ENCODE results near the gene RAD18. TPM values are rescaled to one million over a fixed set of nuclear protein-coding genes. Genes with fewer than 3 reads are reported as not detected.

The RAD18 gene
- polyA plus RNA-seq, 1 donor from 2014 or later: 4.7 TPM

GRCh38 chr3:8835385-8835784 is 127.9 kb downstream of the RAD18 start:
- no peaks in the 10 kb centered on the region for H4K20me1 ChIP-seq (ENCODE audit: insufficient read depth)
- H3K27me3 ChIP-seq (ENCODE audit: insufficient read depth, low read depth, low read length): no peaks in the 10 kb centered on the region
- H3K36me3 ChIP-seq (ENCODE audit: insufficient read depth, low read length): no peaks in the 10 kb centered on the region
- no peaks in the 10 kb centered on the region for H3K79me2 ChIP-seq (replicated peaks; ENCODE audit: insufficient read depth, low read length)
- H3K9ac ChIP-seq (ENCODE audit: low read length): no peak overlapping the region
- no peak overlapping the region for H3K4me3 ChIP-seq (ENCODE audit: low read length)
- H3K27ac ChIP-seq (ENCODE audit: low read length): no peak overlapping the region
- no peaks in the 10 kb centered on the region for H3K9me2 ChIP-seq (ENCODE audit: insufficient read depth, low read length)
- no peak overlapping the region for H3K4me2 ChIP-seq (ENCODE audit: low read length)
- H2AFZ ChIP-seq (ENCODE audit: low read depth, low read length): no peak overlapping the region
- TF ChIP-seq MXI1 (conservative IDR thresholded peaks at IDR 0.05; ENCODE audit: poor library complexity, severe bottlenecking): no peak
- no peak for TF ChIP-seq EZH2 (IDR thresholded peaks at IDR 0.05; ENCODE audit: borderline replicate concordance, insufficient read depth, low read length, poor library complexity, severe bottlenecking)
- TF ChIP-seq CTCF (IDR thresholded peaks at IDR 0.05; ENCODE audit: poor library complexity, severe bottlenecking): no peak
- no peak for TF ChIP-seq TAF1 (IDR thresholded peaks at IDR 0.05; ENCODE audit: low read depth)
- TF ChIP-seq POLR2AphosphoS5 (IDR thresholded peaks at IDR 0.05): no peak
- TF ChIP-seq EP300 (conservative IDR thresholded peaks at IDR 0.05; ENCODE audit: poor library complexity, severe bottlenecking): no peak
- TF ChIP-seq RAD21 (conservative IDR thresholded peaks at IDR 0.05): no peak
- no peak for TF ChIP-seq SMC3 (conservative IDR thresholded peaks at IDR 0.05; ENCODE audit: poor library complexity)
- no peak for TF ChIP-seq REST (IDR thresholded peaks at IDR 0.05; ENCODE audit: borderline replicate concordance)
- H3F3A ChIP-seq (ENCODE audit: insufficient read depth, low read length, poor library complexity, severe bottlenecking): no peaks in the 10 kb centered on the region
- H3K9me3 ChIP-seq (ENCODE audit: low read length): no peaks in the 10 kb centered on the region

- no peaks in the 10 kb centered on the region for H3F3A ChIP-seq (ENCODE audit: insufficient read depth, low read length, poor library complexity, severe bottlenecking)
- H3K27ac ChIP-seq (ENCODE audit: low read length): no peak overlapping the region
- TF ChIP-seq SMC3 (conservative IDR thresholded peaks at IDR 0.05; ENCODE audit: poor library complexity) (no peak), CTCF (IDR thresholded peaks at IDR 0.05; ENCODE audit: poor library complexity, severe bottlenecking) (no peak), EZH2 (IDR thresholded peaks at IDR 0.05; ENCODE audit: borderline replicate concordance, insufficient read depth, low read length, poor library complexity, severe bottlenecking) (no peak), RAD21 (conservative IDR thresholded peaks at IDR 0.05) (no peak), POLR2AphosphoS5 (IDR thresholded peaks at IDR 0.05) (no peak), MXI1 (conservative IDR thresholded peaks at IDR 0.05; ENCODE audit: poor library complexity, severe bottlenecking) (no peak), EP300 (conservative IDR thresholded peaks at IDR 0.05; ENCODE audit: poor library complexity, severe bottlenecking) (no peak), TAF1 (IDR thresholded peaks at IDR 0.05; ENCODE audit: low read depth) (no peak), REST (IDR thresholded peaks at IDR 0.05; ENCODE audit: borderline replicate concordance) (no peak)
- no peaks in the 10 kb centered on the region for H3K27me3 ChIP-seq (ENCODE audit: insufficient read depth, low read depth, low read length)
- H3K9me2 ChIP-seq (ENCODE audit: insufficient read depth, low read length): no peaks in the 10 kb centered on the region
- H3K79me2 ChIP-seq (replicated peaks; ENCODE audit: insufficient read depth, low read length): no peaks in the 10 kb centered on the region
- H2AFZ ChIP-seq (ENCODE audit: low read depth, low read length): no peak overlapping the region
- no peak overlapping the region for H3K9ac ChIP-seq (ENCODE audit: low read length)
- H3K4me2 ChIP-seq (ENCODE audit: low read length): no peak overlapping the region
- no peaks in the 10 kb centered on the region for H4K20me1 ChIP-seq (ENCODE audit: insufficient read depth)
- H3K36me3 ChIP-seq (ENCODE audit: insufficient read depth, low read length): no peaks in the 10 kb centered on the region
- H3K4me3 ChIP-seq (ENCODE audit: low read length): no peak overlapping the region
- no peaks in the 10 kb centered on the region for H3K9me3 ChIP-seq (ENCODE audit: low read length)
Observed at GRCh38 chr3:8834974-8835373, 128.3 kb downstream of the RAD18 start.
